Activated CD4-positive, CD25-positive, alpha-beta regulatory T cell treated with anti-CD3 and anti-CD28 coated beads, Interleukin-2, amount 50 U/mL, for 16 hours (primary cell): ENCODE data around the gene PNMA8C.
"Not testable (repeated sequence)": the region's sequence is repeated elsewhere in the genome, so short reads cannot be mapped to it uniquely, and the experiment has no call there.

Experiments
- DNase-seq: peaks from one replicate; pipeline ENCODE4 v3.0.0-alpha.2; 2020; ENCODE audit warnings: low read depth, low spot score

Gene PNMA8C

DNA sequence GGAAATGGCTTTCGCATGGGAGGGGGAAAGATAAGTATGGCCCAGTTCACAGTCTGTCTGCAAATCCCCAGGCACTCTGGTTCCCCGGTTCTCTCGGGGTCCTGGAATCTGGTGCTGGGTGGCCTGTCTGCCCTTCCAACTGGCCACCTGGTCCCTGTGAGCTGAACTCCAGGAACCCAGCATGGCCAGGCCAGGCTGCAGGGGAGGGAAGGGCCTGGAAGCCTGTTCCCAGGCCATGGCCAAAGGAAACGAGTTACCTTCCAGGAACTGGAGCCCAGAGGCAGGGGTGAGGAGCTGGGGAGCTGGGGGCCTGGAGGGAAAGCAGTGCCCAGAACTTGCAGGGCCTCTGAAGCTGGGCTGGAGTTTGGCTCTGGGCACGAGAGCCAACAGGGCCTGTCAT, 19.1 kb upstream of the PNMA8C start:
- no peak for DNase-seq

- no peak for DNase-seq
Observed at GRCh38 chr19:46447006-46447405, 18.3 kb upstream of the PNMA8C start.

DNA sequence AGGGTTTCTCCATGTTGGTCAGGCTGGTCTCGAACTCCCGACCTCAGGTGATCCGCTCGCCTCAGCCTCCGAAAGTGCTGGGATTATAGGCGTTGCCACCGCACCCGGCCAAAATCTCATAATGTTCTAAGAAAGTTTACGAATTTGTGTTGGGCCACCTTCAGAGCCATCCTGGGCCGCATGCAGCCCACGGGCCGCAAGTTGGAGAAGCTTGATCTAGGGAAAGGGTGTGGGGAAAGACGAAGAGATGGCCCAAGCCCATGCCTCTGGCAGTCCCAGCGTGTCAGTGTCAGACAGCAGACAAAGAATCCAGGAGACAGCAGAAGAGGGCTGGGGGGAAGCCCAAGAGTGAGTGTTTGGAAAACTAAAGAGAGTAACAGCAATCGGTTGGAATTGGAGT, 17.3 kb upstream of the PNMA8C start:
- DNase-seq: no peak

- no peak for DNase-seq
Observed at GRCh38 chr19:46442808-46443450, 14.2 kb upstream of the PNMA8C start.

GRCh38 chr19:46441866-46442265, 13.1 kb upstream of the PNMA8C start:
- no peak for DNase-seq

DNA sequence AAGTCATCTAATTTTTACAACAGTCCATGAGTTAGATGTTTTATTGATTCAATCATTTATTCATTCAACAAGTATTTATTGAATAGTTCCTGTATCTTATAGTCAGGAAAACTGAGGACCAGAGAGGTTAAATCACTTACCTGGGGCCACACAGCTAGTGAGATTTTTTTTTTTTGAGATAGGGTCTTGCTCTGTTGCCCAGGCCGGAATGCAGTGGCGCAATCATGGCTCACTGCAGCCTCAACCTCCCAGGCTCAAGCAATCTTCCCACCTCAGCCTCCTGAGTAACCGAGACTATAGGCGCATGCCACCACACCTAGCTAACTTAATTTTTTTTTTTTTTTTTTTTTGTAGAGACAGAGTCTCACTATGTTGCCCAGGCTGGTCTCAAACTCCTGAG, 7.0 kb upstream of the PNMA8C start:
- not testable (repeated sequence) for DNase-seq

DNA sequence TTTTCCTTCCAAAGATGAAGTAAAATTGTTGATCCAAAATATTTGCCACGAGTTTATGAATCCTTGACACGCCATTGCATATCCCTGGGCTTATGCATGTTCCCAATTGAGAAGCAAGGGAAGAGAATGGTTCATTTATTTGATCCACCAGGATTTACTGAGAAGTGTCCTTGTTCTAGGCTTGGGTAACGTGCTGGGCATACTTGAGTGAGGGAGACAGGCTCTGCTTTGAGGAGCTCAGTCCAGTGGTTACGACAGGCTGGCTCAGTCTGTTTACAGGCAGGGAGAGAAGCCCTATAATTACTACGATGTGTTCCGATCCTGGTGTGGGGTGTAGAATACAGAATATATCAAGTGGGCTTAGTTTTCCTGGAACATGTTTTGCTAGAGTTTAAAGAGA, 6.3 kb upstream of the PNMA8C start:
- no peak for DNase-seq

DNA sequence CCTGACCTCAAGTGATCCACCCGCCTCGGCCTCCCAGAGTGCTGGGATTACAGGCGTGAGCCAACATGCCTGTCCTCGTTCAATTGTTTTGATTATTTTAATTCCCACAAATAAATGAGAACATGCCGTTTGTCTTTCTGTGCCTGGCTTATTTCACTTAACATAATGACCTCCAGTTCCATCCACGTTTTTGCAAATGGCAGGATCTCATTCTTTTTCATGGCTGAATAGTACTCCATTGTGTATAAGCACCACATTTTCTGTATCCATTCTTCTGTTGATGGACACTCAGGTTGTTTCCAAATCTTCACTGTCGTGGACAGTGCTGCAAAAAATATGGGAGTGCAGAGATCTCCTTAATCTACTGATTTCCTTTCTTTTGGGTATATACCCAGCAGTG, 4.7 kb upstream of the PNMA8C start:
- not testable (repeated sequence) for DNase-seq

- no peak for DNase-seq
Observed at GRCh38 chr19:46431824-46432223, 3.1 kb upstream of the PNMA8C start.

DNA sequence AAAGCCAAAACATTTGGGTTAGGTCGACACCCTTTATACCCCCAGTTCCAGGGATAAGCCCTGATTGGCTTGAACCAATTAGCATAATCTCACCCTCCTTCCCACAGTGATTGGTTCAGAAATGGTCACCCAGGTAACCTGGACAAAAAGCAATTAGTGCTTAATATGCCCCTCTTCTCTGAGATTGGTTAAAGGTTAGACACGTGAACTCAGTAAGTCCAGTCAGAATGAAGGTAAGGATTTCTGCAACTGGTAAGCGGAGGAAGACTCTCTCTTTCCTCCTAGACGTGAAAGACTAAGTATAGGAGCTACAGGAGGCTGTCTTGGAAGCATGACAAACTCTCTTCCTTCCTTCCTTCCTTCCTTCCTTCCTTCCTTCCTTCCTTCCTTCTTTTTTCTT, 1.3 kb upstream of the PNMA8C start:
- DNase-seq: no peak

DNA sequence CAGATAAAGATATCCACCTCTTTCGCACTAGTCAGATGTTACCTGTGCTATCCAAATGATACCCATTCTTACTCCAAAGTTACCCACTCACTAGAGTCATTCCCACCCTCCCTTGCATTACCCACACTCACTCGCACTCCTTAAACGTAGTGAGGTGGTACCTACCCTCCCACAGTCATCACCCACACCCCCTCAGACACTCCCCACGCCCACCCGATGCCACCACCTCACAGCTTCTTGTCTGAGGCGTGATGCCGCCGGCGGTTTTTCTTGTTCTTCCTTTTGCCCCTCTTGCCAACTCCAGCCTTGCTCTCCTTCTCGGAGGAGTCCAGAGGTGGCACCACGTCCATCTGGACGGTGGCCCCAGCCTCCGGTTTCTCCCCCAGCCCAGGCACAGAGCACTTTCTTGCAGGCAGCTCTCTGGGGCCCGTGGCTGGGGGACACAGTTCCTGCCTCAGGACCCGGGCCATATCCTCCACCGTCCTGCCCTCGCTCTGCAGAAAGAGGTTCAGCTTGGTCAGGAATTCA, 1.2 kb downstream of the PNMA8C start:
- no peak for DNase-seq

- no peak for DNase-seq
Observed at GRCh38 chr19:46426506-46427162, 2.1 kb downstream of the PNMA8C start.

DNA sequence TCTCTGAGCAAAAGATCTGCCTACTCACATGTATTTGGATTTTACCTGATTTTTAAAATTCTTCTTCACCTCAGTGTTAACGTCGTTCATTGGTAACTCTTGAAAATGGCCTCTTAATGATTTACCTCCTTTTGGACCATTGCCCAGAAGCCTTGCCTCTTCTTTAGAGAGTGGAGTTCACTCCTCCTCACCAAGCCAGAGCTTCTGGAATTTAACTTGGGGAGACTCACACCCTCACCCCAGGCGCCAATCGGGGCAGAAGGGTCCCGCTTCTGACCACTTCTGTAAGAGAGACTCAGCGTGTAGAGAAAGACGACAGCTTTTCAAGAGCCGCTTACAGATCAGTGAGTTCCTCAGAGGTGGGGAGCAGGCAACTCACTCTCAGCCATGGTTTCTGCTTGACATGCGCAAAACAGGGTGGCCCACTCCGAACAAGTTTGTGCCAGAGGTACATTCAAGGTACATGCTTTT, 2.7 kb downstream of the PNMA8C start:
- no peak for DNase-seq

DNA sequence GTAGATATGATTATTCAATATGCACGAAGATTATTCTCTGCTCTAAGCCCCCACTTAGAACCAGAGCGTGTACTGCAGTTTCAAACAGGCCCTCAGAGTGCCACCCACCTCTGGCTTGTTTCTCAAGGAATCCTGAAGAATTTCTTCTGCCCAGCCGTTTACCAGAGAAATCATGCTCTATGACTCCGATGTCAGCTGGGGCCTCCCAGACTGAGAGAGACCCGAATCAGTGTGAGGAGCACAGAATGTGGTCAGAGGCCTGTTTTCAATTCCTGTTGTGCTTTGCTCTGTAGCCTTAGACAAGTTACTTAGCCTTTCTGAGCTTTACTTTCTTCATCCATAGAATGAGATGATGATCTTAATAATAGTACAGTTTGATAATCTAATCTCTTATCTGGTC, 5.5 kb downstream of the PNMA8C start:
- DNase-seq: no peak

DNA sequence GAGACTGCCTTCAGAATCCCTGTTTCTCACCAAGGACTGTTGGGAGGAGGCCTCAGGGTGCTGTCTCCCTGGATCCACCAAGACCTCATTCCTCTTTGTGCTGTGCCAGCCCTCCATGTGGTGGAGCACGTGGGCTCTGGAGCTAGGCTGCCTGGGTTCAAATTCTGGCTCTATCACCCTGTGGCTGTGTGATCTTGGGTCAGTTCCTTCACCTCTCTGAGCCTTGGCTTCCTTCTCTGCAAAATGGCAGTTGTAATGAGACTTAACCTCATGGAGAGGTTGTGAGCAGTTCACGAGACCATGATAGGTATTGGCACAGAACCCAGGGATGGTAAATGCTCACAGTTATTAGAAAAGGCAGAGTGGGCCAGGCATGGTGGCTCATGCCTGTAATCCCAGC, 6.4 kb downstream of the PNMA8C start:
- DNase-seq: no peak

DNA sequence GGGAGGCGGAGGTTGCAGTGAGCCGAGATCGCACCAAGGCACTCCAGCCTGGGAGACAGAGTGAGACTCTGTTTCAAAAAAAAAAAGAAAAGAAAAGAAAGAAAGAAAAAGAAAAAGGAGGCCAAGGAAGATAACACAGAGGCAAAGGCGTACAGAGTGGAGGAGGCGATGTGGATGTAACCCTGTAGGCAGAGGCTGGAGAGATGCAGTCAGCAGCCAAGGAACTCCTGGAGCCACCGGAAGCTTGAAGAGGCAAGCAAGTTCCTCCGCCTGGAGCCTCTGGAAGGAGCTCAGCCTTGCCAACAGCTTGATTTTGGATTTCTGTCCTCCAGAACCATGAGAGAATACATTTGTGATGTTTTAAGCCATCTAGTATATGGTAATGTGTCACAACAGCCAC, 8.7 kb downstream of the PNMA8C start:
- no peak for DNase-seq

- DNase-seq: not testable (repeated sequence)
Observed at GRCh38 chr19:46415804-46416709, 12.7 kb downstream of the PNMA8C start.

DNA sequence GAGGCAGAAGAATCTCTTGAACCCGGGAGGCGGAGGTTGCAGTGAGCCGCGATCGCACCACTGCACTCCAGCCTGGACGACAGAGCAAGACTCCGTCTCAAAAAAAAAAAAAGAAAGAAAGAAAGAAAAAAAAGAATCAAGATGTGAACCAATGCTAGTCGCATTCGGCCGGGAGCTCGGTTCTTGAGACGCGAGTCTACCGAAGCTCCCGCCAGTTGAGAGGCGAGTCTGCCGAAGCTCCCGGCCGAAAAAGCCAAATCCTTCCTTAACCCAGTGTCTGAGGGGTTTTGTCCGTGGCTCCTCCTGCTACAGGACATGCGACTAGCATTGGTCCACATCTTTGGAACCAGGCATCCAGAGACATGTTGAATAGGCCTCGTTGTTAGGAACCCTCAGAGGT, 13.8 kb downstream of the PNMA8C start:
- not testable (repeated sequence) for DNase-seq

- DNase-seq: no peak
Observed at GRCh38 chr19:46413262-46414031, 15.3 kb downstream of the PNMA8C start, which contains the start of gene CCDC8. Gene CCDC8, minus strand, starts transcription at chr19:46413564. Its CDS starts 754 bp downstream, at chr19:46412810.

DNA sequence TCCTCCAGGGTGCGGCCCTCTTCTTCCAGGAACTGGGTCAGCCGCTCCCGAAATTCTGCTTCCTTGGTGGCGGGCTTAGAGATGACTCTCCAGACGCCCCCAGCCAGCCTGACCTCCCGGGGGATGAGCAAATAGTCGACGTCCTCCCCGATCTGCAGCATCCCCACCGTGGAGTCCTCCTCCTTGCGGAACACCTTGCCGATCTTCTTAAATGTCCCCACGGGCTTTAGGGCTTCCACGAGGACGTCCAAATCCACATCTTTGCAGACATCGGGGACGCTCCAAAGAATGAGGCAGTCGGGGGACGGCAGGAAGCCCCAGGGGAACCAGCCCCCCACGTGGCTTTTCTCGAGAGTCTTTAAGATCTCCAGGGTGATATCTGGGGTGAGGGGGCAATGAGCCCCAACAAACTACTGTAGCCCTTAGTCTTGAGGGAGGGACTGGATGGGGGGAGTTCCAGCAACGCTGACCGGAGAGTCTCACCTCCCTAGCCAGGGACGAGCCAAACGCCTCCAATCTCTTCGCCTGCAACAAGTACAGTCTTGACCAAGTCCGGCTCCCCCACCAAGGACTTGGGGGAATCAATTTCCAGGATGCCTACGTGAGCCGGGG, 16.0 kb downstream of the PNMA8C start:
- no peak for DNase-seq
